ENCODE data around the gene TJP3.
"Not testable (repeated sequence)": the region's sequence is repeated elsewhere in the genome, so short reads cannot be mapped to it uniquely, and the experiment has no call there.

The TJP3 gene, protein sequence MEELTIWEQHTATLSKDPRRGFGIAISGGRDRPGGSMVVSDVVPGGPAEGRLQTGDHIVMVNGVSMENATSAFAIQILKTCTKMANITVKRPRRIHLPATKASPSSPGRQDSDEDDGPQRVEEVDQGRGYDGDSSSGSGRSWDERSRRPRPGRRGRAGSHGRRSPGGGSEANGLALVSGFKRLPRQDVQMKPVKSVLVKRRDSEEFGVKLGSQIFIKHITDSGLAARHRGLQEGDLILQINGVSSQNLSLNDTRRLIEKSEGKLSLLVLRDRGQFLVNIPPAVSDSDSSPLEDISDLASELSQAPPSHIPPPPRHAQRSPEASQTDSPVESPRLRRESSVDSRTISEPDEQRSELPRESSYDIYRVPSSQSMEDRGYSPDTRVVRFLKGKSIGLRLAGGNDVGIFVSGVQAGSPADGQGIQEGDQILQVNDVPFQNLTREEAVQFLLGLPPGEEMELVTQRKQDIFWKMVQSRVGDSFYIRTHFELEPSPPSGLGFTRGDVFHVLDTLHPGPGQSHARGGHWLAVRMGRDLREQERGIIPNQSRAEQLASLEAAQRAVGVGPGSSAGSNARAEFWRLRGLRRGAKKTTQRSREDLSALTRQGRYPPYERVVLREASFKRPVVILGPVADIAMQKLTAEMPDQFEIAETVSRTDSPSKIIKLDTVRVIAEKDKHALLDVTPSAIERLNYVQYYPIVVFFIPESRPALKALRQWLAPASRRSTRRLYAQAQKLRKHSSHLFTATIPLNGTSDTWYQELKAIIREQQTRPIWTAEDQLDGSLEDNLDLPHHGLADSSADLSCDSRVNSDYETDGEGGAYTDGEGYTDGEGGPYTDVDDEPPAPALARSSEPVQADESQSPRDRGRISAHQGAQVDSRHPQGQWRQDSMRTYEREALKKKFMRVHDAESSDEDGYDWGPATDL

DNA sequence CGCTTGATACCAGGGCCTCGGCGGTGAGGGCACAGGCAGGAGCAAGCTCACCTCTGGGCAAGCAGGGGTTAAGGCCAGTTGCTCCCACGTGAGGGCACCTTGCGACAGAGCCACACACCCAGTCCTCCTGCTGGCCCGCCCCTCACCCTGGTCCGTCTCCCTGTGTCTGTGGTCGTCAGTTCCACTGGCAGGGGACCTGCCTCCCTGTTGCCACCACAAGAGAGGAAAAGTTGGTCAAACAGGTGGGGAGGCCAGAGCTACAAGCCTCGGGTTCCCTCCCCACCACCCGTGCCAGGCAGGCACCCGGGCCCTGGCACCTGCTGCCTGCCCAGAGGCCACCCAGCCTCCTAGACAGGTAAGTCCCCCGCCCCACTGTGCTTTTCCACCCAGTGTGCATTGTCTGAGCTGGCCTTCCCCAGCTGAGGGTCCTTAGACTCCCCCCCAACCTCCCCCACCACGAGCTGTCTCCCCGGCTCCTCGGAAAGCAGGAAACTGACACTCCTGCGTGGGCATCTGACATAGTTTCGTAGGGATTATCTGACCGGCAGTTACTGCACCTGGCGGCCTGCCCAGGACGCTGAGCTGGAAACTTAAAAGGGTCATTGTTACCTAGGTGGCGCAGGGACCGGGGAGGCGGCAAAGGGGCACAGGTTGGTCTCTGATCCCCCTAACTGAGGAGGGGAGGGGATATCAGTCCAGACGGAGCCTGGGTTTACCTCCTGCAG, at the start of gene TJP3:
Gene TJP3 (plus strand): TSS at position 178 of the 725 bp plus-strand sequence. CDS start 20,049 bp downstream, outside the sequence.
- no peak for DNase-seq

DNA sequence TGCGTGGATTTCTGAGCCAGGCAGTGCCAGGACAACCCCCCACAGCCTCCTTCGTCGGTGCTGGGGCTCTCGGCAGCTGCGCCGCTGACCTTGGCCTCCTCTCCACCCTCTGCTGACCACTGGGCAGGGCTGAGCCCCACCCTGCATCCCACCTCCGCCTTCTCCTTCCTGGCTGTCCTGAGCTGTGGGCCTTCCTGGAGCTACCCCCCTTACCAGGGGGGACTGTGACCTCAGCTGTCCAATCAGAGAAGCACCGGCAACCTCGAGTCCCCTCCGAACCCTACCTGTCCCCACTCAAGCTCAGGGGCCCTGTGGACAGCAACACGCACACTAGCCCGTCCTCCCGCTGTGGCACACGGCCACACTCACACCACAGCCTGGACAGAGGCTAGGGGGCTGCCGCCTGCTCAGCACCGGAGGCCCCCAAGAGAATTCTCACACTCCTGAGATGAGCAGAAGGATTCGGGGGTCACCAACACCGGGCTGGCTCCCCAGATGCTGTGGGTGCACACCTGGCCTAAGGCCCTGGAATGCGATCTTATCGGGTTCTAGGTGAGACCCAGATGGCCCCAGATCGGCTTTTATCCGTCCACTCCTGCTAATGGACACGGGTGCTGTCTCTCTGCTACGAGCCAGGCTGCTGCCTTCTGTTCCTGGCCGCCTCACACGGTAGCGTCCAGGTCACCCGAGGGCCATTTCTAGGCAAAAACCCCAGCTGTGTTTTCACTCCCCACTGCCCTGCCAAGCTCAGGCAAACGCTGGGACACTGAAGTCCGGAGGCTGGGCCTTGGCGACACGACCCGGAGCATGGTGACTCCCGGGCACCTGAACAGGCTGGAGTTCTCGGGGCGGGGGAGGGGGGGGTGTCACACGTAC, 49.1 kb upstream of the TJP3 start:
- DNase-seq: no peak

DNA sequence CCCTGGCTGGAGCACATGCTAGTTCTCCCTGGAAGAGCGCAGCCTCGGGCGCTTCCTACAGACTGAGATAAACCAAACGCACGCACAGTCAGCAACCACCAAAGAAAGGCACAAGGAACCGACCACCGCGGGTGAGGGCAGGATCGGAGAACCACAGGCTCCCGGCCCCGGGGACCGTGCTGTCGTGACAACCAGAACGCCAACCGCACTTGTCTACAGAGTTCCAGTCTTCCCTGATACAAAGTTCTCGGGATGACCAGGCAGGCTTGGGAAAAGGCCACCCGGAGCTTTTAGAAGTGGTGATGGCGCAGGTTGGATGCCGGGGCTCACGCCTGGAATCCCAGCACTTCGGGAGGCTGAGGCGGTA, 48.5 kb upstream of the TJP3 start:
- no peak for DNase-seq

DNA sequence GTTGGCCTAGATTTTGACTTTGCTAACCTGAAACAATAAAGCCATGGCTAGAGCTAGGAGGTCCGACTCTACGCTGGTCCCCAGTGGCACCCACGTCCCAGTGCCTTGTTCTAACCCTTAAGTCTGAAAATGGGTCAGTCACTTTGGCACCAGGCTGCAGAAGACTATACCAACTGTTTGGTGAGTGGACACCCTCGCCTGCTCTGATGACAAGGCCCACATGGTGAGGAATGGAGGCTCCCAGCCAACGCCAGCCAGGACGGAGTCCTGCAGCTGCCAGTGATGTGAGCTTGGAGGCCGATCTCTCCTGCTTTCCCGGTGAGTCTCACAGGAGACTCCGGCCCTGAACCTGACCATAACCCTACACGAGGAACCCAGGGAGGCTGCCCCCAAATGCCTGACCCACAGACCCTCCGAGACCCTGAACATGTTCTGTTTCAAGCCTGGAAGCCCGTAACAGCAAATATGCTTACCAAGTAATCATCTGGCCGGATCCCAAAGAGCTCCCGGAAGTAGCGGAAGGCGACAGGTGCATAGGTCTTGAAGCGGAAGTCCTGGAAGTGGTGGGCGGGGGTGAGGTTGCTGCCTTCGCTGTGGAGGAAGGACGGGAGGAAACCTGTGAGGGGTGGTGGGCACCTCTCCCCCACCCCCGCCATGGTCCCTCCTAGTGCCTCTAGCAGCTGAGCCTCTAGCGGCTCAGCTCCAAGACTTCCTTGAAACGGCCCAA, 47.5 kb upstream of the TJP3 start:
- no peak for DNase-seq

DNA sequence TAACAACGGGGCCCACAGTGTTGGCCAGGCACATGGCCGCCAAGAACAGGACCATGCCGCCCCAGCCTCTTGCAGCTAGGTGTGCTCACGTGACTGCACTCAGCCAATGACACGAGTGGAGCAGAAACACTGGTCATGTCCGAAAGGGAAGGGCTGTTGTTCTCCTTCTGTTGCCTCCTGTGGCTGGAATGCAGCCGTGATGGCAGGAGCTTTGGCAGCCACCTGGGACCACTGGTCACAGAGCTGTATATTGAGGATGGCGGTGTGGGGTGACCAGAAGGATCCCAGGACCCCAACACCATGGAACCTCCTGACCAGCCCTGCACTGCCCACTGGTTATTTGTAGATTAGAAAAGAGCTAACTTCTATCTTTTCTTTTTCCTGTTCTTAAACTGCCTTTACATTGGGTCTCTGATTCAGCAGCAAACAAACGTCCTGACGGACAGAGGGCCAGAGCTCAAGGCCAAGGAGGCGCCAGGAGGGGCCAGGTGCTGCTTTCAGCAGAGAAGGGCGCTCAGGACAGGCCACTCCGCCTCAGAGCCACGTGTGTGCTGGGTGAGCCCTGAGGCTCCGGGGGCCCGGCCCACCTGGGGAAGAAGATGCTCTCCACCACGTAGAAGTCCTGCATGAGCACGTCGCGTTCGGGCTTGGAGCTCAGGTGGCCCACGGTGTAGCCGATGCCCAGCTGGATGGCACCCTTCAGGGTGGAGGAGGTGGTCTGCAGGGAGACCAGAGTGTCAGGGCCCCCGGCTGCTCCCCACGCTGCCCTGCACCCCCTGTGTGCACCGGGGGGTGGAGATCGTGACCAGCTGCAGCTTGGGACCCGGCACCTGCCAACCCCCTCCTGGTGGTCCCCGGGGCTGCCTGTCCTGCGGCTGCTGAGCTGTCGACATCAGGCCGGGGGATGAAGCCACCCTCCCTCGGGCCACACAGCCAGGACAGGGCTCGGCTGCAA, 46.6 kb upstream of the TJP3 start:
- DNase-seq: no peak

DNA sequence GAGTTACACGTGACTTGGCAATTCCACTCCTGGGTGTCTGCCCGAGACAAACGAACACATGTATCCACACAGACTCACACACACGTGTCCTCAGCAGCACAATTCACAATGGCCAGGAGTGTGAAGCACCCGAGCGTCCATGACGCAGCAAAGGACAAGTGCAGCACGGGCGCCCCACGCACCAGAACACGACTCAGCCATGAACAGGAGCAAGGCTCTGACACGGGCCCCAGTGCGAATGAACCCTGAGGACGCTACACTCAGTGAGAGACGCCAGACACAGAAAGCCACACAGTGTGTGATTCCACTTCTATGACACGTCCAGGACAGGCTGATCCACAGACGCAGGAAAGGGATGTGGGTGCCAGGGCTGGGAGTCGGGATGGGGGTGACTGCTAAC, 44.3 kb upstream of the TJP3 start:
- DNase-seq: no peak

DNA sequence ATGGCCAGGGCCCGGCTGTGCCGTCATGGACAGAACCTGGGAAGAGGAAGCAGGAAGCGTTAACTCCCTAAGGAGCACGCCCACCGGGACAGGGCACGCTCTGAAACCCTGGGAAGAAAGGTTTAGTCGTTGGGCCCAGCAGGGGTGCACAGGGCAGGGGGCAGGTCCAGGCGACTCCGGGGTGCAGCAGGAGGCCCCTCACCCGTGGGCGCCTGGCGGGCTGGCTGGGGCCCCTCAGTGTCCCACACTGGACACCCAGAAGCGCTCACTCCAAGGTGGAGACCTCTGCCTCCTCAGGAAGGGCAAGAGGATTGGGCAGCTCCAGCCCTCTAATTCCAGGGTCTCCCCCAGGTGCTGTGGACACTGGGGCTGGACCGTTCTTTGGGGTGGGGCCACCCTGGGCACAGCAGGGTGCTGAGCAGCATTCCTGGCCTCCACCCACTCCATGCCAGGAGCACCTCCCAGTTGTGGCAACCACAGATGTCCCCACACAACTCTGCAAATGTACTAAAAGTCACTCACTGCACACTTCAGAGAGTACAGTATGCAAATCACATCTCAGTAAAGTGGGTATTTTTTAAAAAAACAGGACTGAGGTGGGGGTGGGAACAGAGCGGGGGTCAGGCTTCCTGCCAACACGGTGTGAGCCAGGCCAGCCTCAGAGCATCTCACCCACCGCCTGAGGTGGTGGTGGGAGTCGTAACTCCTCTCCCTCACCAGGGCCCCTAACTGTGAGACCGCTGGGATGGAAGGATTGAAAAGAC, 43.1 kb upstream of the TJP3 start:
- DNase-seq: no peak

DNA sequence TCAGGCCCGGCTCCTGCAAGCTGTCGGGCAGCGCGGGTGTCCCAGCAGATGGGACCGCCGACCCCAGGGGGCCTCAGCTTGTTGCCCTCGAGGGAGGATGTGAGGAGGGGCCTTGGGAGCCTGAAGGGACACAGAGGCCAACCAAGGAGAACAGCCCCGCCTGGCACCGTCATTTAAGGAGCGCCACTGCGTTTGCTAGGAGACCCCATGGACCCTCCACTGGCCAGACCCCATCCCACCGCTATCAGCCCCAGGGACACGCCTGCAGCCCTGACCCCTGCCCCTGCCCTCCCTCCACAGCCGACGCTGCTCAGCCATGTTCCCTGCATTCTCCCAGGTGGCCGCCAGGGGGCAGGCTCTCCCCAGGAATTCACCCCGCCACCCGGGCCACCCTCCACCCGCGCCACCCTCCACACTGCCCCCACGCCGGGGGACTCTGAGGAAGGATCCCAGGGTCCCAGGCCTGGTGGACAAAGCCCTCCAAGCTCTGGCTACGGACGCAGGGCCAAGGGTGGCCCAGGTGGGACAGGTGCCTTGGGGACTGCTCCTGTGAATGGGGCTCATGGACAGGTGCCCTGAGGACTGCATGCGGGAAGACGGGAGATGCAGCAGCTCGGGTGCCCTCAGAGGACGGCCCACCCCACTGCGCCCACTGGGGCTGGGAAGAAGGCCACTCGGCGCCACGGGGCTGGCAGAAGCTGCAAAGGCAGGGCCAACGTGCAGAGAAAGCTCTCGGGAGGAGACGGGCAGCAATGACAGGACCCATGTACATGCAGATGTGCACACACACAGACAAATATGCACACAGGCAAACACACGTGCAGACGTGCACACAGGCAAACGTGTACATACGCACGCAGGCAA, 42.3 kb upstream of the TJP3 start:
- DNase-seq: no peak

DNA sequence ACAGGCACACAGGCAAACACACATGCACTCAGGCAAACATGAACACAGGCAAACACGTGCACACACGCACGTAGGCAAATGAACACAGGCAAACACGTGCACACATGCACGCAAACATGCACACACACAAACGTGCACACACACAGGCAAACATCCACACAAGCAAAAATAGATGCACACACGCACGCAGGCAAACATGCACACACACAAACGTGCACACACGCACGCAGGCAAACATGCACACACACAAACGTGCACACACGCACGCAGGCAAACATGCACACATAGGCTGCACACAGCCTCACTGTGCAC, 41.7 kb upstream of the TJP3 start:
- DNase-seq: not testable (repeated sequence)

DNA sequence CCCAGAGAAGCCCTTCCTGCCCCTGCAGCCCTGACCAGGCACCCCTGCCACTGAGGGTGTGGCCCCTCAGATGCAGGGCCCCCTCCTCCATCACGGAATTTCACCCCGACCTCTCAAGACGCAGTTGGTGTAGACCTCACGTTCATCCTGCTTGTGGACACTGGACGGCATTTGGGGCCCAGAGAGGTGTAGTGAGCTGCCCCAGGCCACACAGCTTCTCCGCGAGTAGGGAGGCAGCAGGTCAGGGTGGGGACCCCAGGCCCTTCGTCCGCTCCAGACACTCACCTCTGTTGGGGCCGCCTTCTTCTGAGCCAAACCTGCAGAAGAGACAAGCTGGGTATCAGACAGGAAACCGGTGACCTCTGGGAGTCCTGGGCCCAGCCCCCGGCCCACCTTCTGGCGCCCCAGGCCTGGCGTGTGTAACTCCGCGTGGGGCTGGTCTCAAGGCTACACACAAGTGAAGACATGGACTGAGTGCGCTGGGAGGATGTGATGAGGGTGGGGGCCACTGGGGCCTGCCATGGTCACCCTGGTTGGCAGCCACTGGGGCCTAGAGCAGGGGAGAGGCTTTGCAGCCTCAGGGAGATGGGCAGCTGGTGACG, 41.0 kb upstream of the TJP3 start:
- no peak for DNase-seq

DNA sequence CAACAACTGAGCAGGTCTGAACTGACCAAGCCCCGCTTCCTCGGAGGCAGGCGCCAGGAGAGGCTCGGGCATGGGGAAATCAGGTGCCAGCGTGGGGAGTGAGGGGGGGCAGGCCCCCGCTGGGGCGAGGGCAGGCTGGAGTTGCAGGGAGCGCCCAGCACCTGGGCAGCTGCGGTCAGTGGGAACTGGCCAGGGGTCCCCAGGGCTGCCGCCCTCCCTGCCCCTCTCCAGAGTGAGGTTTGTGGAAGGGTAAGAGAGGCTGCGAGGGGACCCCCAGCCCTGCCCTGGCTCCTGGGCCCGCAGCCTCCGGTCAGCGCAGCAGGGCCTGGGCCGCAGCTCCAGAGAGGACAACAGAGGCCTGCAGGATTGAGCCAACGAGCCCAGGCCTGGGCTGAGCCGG, 40.4 kb upstream of the TJP3 start:
- no peak for DNase-seq

DNA sequence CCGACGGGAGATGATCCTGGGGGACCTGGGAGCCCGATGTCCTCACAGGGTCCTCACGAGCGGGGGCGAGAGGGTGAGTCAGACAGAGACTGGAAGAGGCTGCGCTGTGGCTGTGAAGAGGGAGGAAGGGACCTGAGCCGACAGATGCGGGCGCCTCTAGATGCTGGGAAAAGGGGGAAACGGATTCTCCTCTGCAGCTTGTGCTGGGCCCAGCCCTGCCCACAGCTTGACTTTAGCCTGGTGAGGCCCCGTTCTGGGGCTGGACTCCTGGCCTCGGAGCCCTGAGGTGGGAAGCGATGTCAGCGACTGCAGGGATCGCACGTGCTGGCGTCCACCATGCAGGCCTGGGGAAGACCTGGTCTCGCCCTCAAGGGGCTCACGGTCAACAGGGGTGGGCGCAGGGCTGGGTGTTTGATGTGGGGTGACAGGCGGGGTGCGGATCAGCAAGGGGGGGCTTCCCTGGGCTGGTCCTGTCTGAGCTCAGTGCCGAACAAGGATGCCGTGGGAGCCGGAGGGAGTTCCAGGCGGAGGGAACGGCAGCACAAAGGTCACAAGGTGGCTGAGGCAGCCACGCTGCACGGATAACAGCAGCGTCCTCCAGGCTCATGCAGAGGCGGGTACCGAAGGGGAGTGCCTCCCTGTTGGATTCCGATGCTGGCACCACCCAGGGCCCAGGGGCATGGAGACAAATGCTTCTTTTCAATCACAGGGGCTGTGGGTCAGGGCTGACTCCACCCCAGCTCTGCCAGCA, 39.7 kb upstream of the TJP3 start:
- no peak for DNase-seq

DNA sequence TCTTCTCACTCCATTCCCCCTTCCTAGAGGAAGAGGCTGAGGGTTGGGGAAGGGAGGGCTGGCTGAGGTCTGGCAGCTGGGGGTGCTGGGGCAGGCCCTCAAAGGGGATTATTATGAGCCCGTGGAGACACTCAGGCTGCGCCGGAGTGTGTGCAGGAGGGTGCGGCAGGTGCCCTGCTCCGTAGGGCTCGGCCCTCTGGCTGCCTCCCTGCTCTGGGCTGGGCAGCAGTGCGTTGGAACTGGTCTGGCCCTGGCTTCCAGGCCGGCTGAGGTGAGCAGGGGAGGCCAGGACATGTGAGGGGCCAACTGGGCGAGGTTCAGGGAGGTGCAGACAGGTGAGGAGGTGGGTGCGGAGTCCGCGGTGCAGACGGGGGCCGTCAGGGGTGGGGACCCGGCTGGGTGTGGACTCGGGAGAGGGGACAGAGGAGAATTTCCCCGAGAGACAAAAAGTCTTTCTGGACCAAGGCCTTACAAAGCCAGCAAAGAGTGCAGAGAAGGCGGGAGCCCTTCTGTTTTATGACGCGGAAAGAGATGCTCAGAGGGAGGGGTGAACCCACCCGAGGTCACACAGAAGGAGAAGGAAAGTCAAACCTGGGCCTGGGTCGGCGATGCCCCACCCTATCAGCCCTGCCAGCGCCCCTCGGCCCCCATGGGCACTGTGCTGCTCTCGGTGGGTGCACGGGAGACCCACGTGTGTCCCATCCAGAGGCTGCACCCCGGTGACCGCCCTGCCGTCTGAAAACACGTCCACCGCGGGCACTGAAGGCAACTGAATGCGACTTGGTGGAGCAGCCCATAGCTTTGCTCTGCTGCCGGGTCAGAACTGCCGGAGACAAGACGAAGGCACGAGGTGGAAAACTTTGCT, 38.9 kb upstream of the TJP3 start:
- DNase-seq: no peak

DNA sequence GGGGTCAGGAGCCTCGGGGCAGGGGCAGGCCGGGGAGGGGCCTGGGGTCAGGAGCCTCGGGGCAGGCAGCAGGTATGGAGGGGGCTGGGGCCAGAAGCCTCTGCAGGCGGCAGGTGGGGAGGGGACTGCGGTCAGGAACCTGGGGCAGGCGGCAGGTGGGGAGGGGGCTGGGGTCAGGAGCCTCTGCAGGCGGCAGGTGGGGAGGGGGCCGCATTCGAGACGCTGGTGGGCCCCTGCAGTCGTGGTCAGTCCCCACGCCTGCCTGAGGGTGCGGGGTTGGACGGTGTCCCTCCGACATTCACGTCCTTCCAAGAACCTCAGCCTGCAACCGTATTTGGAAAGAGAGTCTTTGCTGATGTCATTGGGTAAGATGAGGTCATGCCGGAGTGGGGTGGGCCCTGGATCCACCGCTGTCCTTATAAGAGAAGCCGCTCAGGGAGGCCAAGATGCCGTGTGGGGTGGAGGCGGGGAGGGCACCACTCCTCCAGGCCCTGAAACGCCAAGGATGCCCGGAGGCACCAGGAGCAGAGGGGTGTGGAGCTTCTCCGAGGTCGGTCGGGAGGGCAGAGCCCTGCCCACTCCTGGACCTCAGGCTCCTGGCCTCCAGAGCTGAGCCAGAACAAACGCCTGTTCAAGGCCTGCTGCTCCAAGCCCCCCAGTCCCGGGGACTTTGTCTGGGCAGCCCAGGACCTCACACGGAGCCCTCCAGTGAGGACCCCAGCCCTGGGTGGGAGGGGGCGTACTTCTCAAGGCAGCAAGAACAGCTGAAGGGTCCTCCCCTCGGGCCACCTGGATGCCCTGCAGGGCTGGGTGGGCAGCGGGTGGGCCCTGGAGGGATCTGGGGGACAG, 38.0 kb upstream of the TJP3 start:
- no peak for DNase-seq
